Occipital lobe (tissue), 2 donors: ENCODE measurements around the gene TUBA8. TPM values are rescaled to one million over a fixed set of nuclear protein-coding genes. Genes with fewer than 3 reads are reported as not detected.
"Not testable (repeated sequence)": the region's sequence is repeated elsewhere in the genome, so short reads cannot be mapped to it uniquely, and the experiment has no call there.

ENCODE experiments used
- DNase-seq: peaks from one replicate; lab custom pipeline; 2025; lab: John Stamatoyannopoulos, UW
- total RNA-seq: library from RNA; depleted of rRNA; stranded (reverse); fragments of >200 nt; gene quantifications from one replicate; pipeline ENCODE4 v1.2.3, GENCODE V29; 2014

The TUBA8 gene
- total RNA-seq, 1 donor from 2014 or later, result 0.94 TPM

DNA sequence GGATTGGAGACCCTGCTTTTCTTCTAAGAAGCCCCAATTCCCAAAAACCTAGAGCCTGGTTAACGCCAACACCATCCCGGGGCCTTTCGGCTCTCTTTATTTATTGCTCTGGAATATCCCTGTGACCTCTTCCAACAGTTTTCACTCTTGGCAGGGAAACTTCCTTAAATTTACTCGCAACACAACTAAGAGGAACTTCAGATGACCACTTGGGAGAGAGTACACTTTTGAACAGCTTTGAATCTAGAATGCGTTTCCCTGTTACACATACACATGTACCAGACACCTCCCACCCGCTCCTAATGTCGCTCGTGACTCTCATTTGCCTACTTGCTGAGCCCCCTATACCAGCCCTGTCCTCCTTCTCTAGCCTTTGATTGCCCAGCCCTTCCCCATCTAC, 19.4 kb downstream of the TUBA8 start:
- no peak for DNase-seq

GRCh38 chr22:18130699-18131429, 20.3 kb downstream of the TUBA8 start:
- DNase-seq, result no peak

GRCh38 chr22:18133452-18133851, 22.8 kb downstream of the TUBA8 start:
- DNase-seq, result no peak

- DNase-seq, result no peak
These were observed 26.1 kb downstream of the TUBA8 start for GRCh38 chr22:18136563-18137320.

DNA sequence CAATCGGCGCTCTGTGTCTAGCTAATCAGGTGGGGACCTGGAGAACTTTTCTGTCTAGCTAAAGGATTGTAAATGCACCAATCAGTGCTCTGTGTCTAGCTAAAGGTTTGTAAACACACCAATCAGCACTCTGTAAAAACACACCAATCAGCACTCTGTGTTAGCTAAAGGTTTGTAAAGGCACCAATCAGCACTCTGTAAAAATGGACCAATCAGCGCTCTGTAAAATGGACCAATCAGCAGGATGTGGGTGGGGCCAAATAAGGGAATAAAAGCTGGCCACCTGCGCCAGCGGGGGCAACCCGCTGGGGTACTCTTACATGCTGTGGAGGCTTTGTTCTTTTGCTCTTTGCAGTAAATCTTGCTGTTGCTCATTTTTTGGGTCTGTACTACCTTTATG, 30.4 kb downstream of the TUBA8 start:
- not testable (repeated sequence) for DNase-seq

DNA sequence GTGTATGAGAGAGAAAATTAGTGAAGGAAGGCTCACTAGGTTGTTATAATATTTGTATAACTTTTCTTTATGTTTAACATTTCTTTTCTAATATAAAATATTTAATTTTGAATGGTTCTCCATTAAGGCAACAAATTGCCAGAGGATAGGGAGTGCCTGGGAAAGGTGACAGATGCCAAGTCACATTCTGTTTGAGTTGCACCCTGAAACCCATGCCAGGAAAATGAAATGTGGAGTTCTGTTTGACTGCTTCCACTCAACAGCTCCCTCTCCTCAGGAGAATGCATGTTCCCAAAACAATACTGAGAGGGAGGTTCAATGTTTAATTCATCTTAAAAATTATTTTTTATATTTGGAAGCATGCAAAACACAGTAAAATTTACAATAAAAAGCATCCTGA, 33.5 kb downstream of the TUBA8 start:
- DNase-seq, result no peak

DNA sequence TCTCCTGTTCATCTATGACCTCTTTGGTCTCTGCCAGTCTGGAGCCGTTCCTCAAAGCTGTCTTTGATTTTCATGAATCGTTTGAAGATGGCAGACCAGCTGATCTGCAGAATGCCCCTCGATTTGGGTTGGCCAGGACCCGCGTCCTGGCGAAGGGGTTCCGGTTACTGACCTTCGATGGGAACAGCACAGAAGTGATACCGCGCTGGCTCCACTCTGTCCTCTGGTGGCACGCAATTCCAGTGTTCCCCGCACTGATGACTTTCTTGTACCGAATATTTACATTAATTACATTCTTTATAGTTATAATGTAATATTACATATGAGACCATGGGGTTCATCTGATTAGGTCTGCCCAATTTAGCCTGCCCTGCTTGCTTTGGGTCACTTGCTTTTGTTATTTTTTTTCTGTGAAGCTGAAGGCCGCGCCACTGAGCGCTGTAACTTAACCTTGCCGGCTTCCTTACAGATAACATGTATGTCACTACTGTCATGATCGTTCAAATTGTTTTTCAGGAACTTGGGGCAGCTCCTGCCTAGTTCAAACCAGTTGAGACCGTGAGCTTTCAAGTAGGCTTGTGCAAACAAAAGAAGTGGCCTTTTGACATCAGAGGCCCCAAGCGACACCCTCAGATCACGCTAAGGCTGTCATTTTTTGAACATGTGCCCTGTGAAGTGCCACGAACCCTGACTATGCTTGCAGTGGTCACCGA, 35.2 kb downstream of the TUBA8 start:
- DNase-seq, result no peak

GRCh38 chr22:18146389-18146753, 35.8 kb downstream of the TUBA8 start:
- no peak for DNase-seq

DNA sequence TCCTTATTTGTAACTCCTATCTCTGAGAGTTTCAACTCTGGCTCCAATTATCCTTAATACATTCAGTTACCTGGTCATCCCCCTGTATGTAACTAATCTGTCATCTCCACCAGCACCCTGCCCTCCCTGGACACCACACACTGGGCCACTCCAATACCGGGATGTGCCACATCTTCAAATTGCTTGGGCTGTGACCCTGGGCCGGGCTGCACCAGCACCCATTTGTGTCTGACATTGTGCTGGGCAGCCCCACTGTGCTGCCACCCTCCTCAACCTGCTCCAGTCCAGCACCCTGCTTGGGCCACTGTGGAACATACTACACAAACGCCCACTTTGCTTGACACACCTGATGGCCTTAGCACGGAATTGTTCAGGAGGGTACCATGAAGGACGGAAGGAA, 37.2 kb downstream of the TUBA8 start:
- no peak for DNase-seq

- DNase-seq, result no peak
These were observed 37.8 kb downstream of the TUBA8 start for GRCh38 chr22:18148293-18148965.

DNA sequence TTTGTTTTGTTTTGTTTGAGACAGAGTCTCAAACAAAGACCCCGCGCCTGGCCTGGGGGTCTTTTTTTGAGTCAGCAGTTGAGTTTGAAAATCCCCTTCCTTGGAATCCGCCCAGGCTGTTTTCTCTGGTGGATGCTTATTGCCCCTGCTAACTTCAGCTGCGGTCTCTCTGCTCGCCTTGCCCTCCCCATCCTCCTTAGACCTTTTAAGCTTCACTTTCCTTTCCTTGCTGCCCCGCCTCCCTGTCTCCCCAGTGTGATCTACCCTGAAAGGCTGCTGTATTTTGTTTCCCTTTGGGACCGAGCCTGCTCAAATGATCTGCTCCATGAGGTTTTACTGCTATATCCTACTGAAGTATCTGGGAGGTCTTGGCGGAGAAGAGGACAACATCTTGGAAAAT, 41.9 kb downstream of the TUBA8 start:
- DNase-seq, result no peak

GRCh38 chr22:18154821-18155390, 44.3 kb downstream of the TUBA8 start:
- no peak for DNase-seq

DNA sequence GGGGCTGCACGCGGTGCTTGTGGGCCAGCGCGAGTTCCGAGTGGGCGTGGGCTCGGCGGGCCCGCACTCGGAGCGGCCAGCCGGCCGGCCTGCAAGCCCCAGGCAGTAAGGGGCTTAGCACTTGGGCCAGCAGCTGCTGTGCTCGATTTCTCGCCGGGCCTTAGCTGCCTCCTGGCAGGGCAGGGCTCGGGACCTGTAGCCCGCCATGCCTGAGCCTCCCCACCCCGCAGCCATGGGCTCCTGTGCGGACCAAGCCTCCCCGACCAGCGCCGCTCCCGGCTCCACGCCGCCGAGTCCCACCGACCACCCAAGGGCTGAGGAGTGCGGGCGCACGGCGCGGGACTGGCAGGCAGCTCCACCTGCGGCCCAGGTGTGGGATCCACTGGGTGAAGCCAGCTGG, 44.9 kb downstream of the TUBA8 start:
- DNase-seq, result not testable (repeated sequence)

DNA sequence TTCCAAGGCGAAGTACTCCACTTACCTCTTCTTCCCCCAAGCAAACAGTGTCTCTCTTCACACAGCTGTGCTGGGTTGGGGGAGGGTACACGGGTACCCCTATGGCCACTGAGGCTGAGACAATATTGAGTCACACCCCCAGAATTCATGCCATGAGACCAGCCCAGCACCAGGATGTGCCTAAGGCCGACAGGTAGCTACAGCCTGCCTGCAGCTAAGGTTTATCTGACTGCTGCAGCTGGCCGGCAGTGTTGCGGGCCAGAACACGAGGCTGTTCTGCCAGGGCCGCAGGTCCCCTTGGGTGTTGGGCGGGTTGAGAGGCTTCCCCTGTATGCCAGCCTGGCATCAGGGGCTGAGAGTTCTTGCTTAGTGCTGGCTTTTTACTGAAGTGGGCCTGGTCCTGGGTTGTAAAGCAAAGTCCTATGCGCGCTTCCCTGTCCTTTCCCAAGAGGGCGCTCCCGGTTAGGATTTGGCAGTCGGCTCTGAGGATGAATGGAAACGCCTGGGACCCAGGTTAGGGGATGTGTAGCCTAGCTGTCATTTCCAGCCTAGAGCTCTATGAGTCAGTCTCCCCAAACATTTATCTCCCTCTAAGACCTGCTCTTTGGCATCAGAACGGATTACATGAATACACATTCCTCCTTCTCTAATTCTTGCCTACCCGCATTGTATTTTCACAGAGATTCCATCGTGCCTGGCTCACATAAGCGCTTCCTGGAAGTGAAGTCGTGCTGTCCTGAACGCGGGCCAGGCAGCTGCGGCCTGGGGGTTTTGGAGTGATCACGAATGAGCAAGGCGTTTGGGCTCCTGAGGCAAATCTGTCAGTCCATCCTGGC, 46.5 kb downstream of the TUBA8 start:
- DNase-seq, result peak; percentile 57

- no peak for DNase-seq
These were observed 47.1 kb downstream of the TUBA8 start for GRCh38 chr22:18157714-18158028.

DNA sequence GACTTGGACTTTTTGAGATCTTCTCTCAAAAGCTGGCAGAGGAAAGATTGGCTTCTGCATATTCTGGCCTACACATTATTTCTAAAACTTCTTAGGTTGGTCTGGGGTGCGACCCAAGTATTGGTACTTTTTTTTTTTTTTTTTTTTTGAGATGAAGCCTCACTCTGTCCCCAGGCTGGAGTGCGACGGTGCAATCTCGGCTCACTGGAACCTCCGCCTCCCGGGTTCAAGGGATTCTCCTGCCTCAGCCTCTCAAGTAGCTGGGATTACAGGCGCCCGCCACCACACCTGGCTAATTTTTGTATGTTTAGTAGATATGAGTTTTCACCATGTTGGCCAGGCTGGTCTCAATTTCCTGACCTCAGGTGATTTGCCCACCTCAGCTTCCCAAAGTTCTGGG, 50.0 kb downstream of the TUBA8 start:
- DNase-seq, result not testable (repeated sequence)

DNA sequence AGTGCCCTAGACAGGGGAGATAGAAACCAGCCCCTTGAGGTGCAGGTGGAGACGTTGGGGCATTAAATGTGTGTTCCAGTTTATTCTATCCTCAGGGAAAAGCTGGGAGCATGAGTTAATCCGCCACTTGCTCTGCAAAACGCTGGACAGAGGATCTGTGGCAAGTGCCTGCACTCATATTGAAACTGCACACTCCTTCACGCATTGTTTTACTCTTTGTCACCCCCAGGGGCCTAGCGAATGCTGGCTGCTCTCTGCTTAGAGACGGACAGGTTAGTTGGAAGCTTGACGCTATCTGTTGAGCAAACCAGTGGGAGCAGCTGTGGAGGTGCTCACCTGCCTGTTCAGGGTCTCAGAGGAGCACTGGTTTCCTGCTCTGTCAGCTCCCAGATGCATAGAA, 53.2 kb downstream of the TUBA8 start:
- DNase-seq, result not testable (repeated sequence)

GRCh38 chr22:18164584-18164983, 54.0 kb downstream of the TUBA8 start:
- not testable (repeated sequence) for DNase-seq

- not testable (repeated sequence) for DNase-seq
These were observed 54.7 kb downstream of the TUBA8 start for GRCh38 chr22:18165356-18165755.

DNA sequence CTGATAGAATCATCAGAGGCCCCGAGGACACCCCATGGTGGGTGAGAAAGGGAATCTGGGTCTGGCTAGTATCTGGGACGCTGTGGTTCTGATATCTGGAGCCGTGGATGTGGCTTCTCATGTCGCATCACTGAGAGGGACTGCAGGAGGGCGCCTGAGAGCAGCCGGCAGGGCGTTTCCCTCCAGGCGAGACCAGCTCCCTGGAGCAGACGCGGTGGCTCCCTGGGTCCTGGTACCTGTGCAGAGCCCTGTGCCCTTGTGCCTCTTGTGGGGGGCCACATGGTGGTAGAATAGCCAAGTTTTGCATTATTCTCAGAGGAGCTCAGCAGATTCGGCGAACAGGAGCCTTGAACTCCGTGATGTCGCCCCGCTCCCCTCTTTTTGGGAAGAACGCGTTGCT, 59.7 kb downstream of the TUBA8 start:
- DNase-seq, result not testable (repeated sequence)

- DNase-seq, result not testable (repeated sequence)
These were observed 61.6 kb downstream of the TUBA8 start for GRCh38 chr22:18172203-18172602.
